Neural cell (in vitro differentiated cells): Measurements from ENCODE around the gene FBP1. TPM values are rescaled to one million over a fixed set of nuclear protein-coding genes. Genes with fewer than 3 reads are reported as not detected.
A peak's percentile ranks its signal among the peaks of the same experiment; 100 is the strongest.

ENCODE experiments used
- H2AFZ ChIP-seq: fragments of 200-600, 300-800 bp; sonication (generic), shearing (Covaris generic); 2 replicates; pipeline ENCODE4 v1.6.0; 2014; ENCODE audit warnings: low read depth, mild to moderate bottlenecking, antibody characterized with exemption, low read length, moderate library complexity
- H3F3A ChIP-seq: fragments of 200-600 bp; shearing (Covaris generic); 2 replicates; pipeline ENCODE4 v1.6.1; 2016; ENCODE audit warnings: mild to moderate bottlenecking, moderate library complexity, mixed read lengths, antibody characterized with exemption, low read length; ENCODE audit not compliant: insufficient read depth, poor library complexity, severe bottlenecking
- H3K27ac ChIP-seq: fragments of 200-600, 300-800 bp; sonication (generic), shearing (Covaris generic); 2 replicates; pipeline ENCODE4 v1.5.1; 2014; ENCODE audit warnings: mild to moderate bottlenecking, low read length, moderate library complexity
- H3K27me3 ChIP-seq: fragments of 300-800, 200-600 bp; sonication (generic), shearing (Covaris generic); 2 replicates; pipeline ENCODE4 v1.6.0; 2014; ENCODE audit warnings: mild to moderate bottlenecking, low read depth, low read length, moderate library complexity; ENCODE audit not compliant: insufficient read depth
- H3K36me3 ChIP-seq: fragments of 300-800, 200-600 bp; sonication (generic), shearing (Covaris generic); 2 replicates; pipeline ENCODE4 v1.5.1; 2014; ENCODE audit warnings: mild to moderate bottlenecking, antibody characterized with exemption, low read length, moderate library complexity; ENCODE audit not compliant: insufficient read depth
- H3K4me2 ChIP-seq: fragments of 300-800, 200-600 bp; sonication (generic), shearing (Covaris generic); 2 replicates; pipeline ENCODE4 v1.6.0; 2014; ENCODE audit warnings: mild to moderate bottlenecking, low read length
- H3K4me3 ChIP-seq: fragments of 300-800, 200-600 bp; sonication (generic), shearing (Covaris generic); 2 replicates; pipeline ENCODE4 v1.5.1; 2014; ENCODE audit warnings: mild to moderate bottlenecking, low read length, moderate library complexity
- H3K79me2 ChIP-seq: fragments of 200-600 bp; shearing (Covaris generic); replicated peaks from 2 replicates; pipeline ENCODE4 v1.6.0; 2014; ENCODE audit warnings: mild to moderate bottlenecking, low read length, moderate library complexity; ENCODE audit not compliant: insufficient read depth
- H3K9ac ChIP-seq: fragments of 300-800, 200-600 bp; sonication (generic), shearing (Covaris generic); 2 replicates; pipeline ENCODE4 v1.6.1; 2016; ENCODE audit warnings: mild to moderate bottlenecking, low read length, mixed read lengths
- H3K9me2 ChIP-seq: fragments of 200-600 bp; shearing (Covaris generic); 2 replicates; pipeline ENCODE4 v1.6.1; 2016; ENCODE audit warnings: mild to moderate bottlenecking, low read length, mixed read lengths; ENCODE audit not compliant: insufficient read depth
- H3K9me3 ChIP-seq: fragments of 200-600, 300-800 bp; sonication (generic), shearing (Covaris generic); 2 replicates; pipeline ENCODE4 v1.6.1; 2016; ENCODE audit warnings: mild to moderate bottlenecking, mixed run types, low read length, moderate library complexity, mixed read lengths
- H4K20me1 ChIP-seq: fragments of 200-600 bp; shearing (Covaris generic); 2 replicates; pipeline ENCODE4 v1.6.1; 2016; ENCODE audit warnings: mild to moderate bottlenecking, mixed run types; ENCODE audit not compliant: insufficient read depth
- EP300 ChIP-seq: fragments of 450-650 bp; conservative IDR thresholded peaks from 2 replicates; pipeline ENCODE4 v1.6.1; 2014; ENCODE audit warnings: antibody characterized with exemption, mild to moderate bottlenecking, moderate library complexity; ENCODE audit not compliant: poor library complexity, severe bottlenecking
- EZH2 ChIP-seq: fragments of 200-600, 300-800 bp; shearing (Covaris generic), sonication (generic); IDR thresholded peaks from 2 replicates; pipeline ENCODE4 v1.6.1; 2014; ENCODE audit warnings: antibody characterized with exemption, low read length, borderline replicate concordance, mild to moderate bottlenecking; ENCODE audit not compliant: insufficient read depth, poor library complexity, severe bottlenecking
- MXI1 ChIP-seq: fragments of 450-650 bp; conservative IDR thresholded peaks from 2 replicates; pipeline ENCODE4 v1.6.1; 2014; ENCODE audit warnings: antibody characterized with exemption, mild to moderate bottlenecking; ENCODE audit not compliant: poor library complexity, severe bottlenecking
- POLR2AphosphoS5 ChIP-seq: IDR thresholded peaks from 2 replicates; pipeline ENCODE4 v1.6.1; 2012
- RAD21 ChIP-seq: fragments of 450-650 bp; conservative IDR thresholded peaks from 2 replicates; pipeline ENCODE4 v1.6.1; 2014; ENCODE audit warnings: antibody characterized with exemption, mild to moderate bottlenecking, moderate library complexity
- SMC3 ChIP-seq: fragments of 450-650 bp; conservative IDR thresholded peaks from 2 replicates; pipeline ENCODE4 v1.6.1; 2014; ENCODE audit warnings: antibody characterized with exemption, mild to moderate bottlenecking, moderate library complexity; ENCODE audit not compliant: poor library complexity
- TAF1 ChIP-seq: IDR thresholded peaks from 2 replicates; pipeline ENCODE4 v1.6.1; 2012; ENCODE audit warnings: low read depth
- polyA plus RNA-seq: library from polyadenylated mRNA; depleted of rRNA; stranded (reverse); fragments of >200 nt; gene quantifications from 2 replicates; pipeline ENCODE4 v1.2.3, GENCODE V29; 2014
- TF ChIP-seq, protein P1 (sequence below): fragments of 450-650 bp; IDR thresholded peaks from 2 replicates; pipeline ENCODE4 v1.5.1; 2014; ENCODE audit warnings: antibody characterized with exemption, mild to moderate bottlenecking, moderate library complexity; ENCODE audit not compliant: poor library complexity, severe bottlenecking
- TF ChIP-seq, protein P2 (sequence below): IDR thresholded peaks from 2 replicates; pipeline ENCODE4 v1.6.1; 2012; ENCODE audit warnings: borderline replicate concordance

Gene FBP1
- polyA plus RNA-seq, 1 donor from 2014 or later = not detected

DNA sequence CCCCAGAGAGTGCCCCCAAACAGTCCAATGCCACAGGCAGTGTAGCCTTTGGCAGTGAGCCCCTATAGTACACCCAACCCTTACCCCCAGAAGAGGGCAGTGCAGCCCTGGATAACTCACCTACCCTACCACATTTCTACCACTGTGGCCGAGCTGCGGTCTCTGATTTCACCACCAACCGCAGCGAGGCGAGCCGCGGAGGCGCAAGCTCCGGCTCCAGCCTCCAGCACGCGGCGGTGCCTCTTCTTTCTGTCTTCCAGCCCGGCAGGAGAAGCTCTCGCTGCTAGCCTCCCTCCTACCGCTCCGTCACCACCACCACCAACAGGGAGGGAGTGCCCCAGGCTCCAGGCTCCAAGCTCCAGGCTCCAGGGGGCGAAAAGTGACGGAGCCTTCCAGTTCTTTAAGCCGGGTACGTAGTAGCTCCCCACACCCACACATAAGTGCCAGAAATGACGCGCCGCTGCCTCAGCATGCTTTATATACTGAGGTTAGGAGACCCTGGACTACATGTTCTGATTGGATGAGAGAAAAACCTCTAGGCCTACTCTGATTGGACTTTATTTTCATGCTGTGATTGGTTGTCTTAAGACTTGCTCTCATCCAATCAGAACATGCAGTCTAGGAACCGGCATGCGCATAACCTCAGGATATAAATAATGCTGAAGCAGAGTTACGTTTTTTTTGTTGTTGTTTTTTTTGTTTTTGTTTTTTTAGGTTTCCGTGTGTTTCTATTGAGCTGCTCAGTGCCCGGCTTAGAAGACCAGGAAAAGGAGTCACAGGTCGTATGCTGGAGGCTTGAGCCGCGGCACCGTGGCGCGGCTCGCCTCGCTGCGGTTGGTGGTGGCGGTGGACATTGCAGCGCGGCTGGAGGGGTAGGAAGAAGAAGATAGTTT, 84.6 kb downstream of the FBP1 start, which contains the start of gene PCAT7:
TSS of gene PCAT7 (plus strand) at position 645 of the 893 bp plus-strand sequence.
- no peaks in the 10 kb centered on the region for H3K9me3 ChIP-seq

DNA sequence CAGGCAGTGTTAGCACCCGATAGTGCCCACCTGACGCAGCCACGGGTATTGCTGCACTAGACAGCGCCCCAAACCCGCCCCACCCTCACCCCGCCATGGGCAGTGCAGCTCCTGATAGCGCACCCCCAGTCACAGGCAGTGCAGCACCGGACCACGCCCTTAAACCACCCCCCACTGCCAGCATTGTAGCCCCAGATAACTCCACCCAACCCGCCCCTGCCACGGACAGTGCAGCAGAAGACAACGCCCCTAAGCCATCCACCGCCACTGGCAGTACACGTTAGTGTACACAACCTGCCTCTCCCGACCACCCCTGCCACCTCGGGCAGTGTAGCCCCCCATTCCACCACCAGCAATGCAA, 85.3 kb downstream of the FBP1 start:
- Histone ChIP-seq H3K27ac (peak overlapping the region; percentile 92), H3K9me2 (no peaks in the 10 kb centered on the region), H3K79me2 (peaks cover 7% of the 10 kb centered on the region), H3K4me3 (peak overlapping the region; percentile 86), H2AFZ (peak overlapping the region; percentile 74), H3K9ac (peak overlapping the region; percentile 86), H3F3A (no peaks in the 10 kb centered on the region), H4K20me1 (no peaks in the 10 kb centered on the region), H3K9me3 (no peaks in the 10 kb centered on the region), H3K36me3 (no peaks in the 10 kb centered on the region), H3K4me2 (peak overlapping the region; percentile 71), H3K27me3 (no peaks in the 10 kb centered on the region)
- TF ChIP-seq MXI1 (no peak), RAD21 (no peak), SMC3 (no peak), POLR2AphosphoS5 (no peak), TAF1 (no peak), EP300 (no peak)
- TF ChIP-seq, protein P1, sequence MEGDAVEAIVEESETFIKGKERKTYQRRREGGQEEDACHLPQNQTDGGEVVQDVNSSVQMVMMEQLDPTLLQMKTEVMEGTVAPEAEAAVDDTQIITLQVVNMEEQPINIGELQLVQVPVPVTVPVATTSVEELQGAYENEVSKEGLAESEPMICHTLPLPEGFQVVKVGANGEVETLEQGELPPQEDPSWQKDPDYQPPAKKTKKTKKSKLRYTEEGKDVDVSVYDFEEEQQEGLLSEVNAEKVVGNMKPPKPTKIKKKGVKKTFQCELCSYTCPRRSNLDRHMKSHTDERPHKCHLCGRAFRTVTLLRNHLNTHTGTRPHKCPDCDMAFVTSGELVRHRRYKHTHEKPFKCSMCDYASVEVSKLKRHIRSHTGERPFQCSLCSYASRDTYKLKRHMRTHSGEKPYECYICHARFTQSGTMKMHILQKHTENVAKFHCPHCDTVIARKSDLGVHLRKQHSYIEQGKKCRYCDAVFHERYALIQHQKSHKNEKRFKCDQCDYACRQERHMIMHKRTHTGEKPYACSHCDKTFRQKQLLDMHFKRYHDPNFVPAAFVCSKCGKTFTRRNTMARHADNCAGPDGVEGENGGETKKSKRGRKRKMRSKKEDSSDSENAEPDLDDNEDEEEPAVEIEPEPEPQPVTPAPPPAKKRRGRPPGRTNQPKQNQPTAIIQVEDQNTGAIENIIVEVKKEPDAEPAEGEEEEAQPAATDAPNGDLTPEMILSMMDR = no peak
- TF ChIP-seq, protein P2, sequence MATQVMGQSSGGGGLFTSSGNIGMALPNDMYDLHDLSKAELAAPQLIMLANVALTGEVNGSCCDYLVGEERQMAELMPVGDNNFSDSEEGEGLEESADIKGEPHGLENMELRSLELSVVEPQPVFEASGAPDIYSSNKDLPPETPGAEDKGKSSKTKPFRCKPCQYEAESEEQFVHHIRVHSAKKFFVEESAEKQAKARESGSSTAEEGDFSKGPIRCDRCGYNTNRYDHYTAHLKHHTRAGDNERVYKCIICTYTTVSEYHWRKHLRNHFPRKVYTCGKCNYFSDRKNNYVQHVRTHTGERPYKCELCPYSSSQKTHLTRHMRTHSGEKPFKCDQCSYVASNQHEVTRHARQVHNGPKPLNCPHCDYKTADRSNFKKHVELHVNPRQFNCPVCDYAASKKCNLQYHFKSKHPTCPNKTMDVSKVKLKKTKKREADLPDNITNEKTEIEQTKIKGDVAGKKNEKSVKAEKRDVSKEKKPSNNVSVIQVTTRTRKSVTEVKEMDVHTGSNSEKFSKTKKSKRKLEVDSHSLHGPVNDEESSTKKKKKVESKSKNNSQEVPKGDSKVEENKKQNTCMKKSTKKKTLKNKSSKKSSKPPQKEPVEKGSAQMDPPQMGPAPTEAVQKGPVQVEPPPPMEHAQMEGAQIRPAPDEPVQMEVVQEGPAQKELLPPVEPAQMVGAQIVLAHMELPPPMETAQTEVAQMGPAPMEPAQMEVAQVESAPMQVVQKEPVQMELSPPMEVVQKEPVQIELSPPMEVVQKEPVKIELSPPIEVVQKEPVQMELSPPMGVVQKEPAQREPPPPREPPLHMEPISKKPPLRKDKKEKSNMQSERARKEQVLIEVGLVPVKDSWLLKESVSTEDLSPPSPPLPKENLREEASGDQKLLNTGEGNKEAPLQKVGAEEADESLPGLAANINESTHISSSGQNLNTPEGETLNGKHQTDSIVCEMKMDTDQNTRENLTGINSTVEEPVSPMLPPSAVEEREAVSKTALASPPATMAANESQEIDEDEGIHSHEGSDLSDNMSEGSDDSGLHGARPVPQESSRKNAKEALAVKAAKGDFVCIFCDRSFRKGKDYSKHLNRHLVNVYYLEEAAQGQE = no peak

More for the DNA sequence above, 84.6 kb downstream of the FBP1 start, which contains the start of gene PCAT7:
- H4K20me1 ChIP-seq = no peaks in the 10 kb centered on the region
- no peaks in the 10 kb centered on the region for H3K9me2 ChIP-seq
- TF ChIP-seq MXI1 (peak; percentile 88), RAD21 (peak; percentile 82), TAF1 (peak; percentile 92), EP300 (peak; percentile 58), SMC3 (peak; percentile 84), POLR2AphosphoS5 (peak; percentile 88), EZH2 (no peak)
- TF ChIP-seq, protein P2 = peak; percentile 94
- TF ChIP-seq, protein P1 = peak; percentile 92
- no peaks in the 10 kb centered on the region for H3F3A ChIP-seq
- peak within 1 kb of the TSS; percentile 92 for H3K27ac ChIP-seq
- peak within 1 kb of the TSS; percentile 86 for H3K4me3 ChIP-seq
- peak within 1 kb of the TSS; percentile 85 for H3K4me2 ChIP-seq
- H3K9ac ChIP-seq = peak within 1 kb of the TSS; percentile 86
- H3K79me2 ChIP-seq = peaks cover 7% of the 10 kb centered on the region
- peak within 1 kb of the TSS; percentile 74 for H2AFZ ChIP-seq
- H3K27me3 ChIP-seq = no peaks in the 10 kb centered on the region
- no peaks in the 10 kb centered on the region for H3K36me3 ChIP-seq
